ENCODE data around the gene GP1BB. TPM values are rescaled to one million over a fixed set of nuclear protein-coding genes. Genes with fewer than 3 reads are reported as not detected.
"Not testable (repeated sequence)": the region's sequence is repeated elsewhere in the genome, so short reads cannot be mapped to it uniquely, and the experiment has no call there.

The GP1BB gene
- polyA plus RNA-seq, 1 donor, result 18.3 TPM

- no peak for DNase-seq (ENCODE audit: low read depth)
Measured at GRCh38 chr22:19714312-19715187, 8.8 kb upstream of the GP1BB start, which contains the start of gene SEPTIN5. TSS of gene SEPTIN5 (plus strand) at chr22:19714503. CDS start at chr22:19714589, 86 bp downstream.

- no peak for DNase-seq (ENCODE audit: low read depth)
Measured at GRCh38 chr22:19715188-19715930, 8.0 kb upstream of the GP1BB start.

DNA sequence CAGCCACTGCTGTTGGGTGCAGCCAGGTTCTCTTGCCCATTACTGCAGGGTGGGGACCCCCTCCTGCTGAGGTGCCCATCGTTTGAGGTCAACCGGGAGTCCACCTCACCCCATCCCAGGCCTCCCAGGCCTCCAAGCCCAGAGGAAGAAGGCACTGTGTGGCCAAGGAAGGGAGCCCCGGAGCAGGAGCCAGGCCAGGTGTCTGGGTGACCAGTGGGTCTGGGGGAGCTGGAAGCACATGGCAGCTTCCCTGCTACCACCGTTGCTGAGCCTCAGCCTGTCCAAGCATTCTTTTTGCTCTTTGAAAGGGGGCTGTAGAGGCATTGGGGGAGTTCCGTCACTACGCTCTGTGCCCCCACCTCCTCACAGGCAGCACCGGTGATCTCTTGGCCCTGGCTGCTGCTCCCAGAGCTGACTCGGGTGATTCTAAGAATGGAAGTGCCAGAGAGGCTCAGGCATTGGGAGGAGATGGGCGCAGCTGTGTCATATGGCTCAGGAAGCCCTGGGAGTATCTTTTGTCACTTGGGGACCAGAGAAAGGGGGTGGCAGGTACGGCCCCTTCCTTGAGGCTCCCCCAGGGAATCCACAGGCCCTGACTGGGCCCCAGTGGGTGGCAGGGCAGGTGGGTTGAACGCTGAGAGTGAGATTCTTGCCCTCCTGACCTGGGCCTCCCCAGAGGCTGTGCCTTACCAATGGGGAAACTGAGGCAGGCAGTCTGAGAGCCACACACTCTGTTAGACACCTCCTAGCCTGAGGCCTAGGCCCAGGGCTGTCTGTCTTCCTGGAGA lies 7.1 kb upstream of the GP1BB start:
- no peak for DNase-seq (ENCODE audit: low read depth)

DNA sequence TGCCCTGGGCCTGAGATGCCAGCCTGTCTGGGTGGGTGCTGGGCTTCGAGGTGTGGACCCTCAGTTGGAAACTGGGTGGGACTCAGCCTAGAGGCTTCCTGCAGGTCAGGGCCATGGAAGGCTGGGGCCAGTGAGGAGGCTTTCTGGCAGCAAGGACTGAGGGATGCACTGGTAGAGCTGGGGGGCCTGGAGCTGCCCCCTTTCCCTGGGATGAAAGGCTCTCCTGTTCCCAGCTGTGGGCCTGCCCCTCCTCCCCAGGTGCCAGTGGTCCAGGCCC lies 6.6 kb upstream of the GP1BB start:
- no peak for DNase-seq (ENCODE audit: low read depth)

DNA sequence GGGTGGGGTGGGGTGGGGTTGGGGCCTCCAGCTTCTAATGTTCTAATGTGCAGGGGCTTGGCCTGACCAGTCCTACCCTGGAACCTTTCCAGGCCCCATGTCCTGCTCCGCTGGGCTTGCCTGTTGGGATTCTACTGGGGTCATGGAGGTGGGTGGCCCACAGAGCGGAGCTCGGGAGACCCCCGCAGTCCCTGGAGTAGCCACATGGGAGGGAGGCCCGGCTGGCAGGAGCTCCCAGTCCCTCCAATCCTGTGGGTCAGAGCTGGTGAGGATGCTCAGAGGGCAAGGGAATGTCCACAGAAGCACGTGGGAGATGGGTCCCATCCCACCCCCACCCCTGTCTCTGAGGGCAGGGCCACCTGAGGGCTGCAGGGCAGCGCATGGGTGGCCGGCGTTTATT lies 6.2 kb upstream of the GP1BB start:
- DNase-seq (ENCODE audit: low read depth), result no peak

GRCh38 chr22:19717691-19718455 lies 5.5 kb upstream of the GP1BB start:
- no peak for DNase-seq (ENCODE audit: low read depth)

- DNase-seq (ENCODE audit: low read depth), result no peak
Measured at GRCh38 chr22:19718456-19719049, 4.8 kb upstream of the GP1BB start.

- no peak for DNase-seq (ENCODE audit: low read depth)
Measured at GRCh38 chr22:19719050-19719482, 4.3 kb upstream of the GP1BB start.

DNA sequence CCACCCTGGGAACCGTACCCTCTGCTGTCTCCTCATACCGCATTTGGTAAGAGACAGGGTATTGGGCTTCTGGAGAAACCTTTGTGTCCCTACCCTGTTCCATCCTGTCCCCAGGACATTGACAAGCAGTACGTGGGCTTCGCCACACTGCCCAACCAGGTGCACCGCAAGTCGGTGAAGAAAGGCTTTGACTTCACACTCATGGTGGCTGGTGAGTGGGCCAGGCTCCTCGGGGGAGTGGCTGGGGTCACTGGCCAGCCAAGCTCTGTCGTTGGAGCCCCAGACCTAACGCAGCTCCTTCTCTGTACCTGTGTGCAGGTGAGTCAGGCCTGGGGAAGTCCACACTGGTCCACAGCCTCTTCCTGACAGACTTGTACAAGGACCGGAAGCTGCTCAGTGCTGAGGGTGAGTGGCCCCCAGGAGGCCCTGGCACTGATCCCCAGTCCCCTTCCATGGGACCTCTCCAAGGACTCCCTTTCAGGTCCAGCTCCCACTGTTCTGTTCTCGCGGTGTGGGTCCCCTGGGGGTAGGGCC lies 3.8 kb upstream of the GP1BB start:
- no peak for DNase-seq (ENCODE audit: low read depth)

DNA sequence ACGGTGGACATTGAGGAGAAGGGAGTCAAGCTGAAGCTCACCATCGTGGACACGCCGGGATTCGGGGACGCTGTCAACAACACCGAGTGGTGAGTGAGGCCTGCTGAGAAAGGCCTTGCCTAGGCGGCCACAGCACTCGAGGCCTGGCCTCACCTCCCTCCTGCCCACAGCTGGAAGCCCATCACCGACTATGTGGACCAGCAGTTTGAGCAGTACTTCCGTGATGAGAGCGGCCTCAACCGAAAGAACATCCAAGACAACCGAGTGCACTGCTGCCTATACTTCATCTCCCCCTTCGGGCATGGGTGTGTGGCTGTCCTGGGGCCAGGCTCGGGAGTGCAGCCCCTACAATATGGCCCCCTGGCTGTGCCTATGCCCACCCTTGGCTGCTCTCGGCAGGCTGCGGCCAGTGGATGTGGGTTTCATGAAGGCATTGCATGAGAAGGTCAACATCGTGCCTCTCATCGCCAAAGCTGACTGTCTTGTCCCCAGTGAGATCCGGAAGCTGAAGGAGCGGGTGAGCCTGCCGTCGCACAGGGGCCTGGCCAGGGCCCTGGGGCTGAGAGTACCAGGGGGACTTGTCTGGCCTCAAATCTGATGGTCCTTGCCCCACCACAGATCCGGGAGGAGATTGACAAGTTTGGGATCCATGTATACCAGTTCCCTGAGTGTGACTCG lies 3.0 kb upstream of the GP1BB start:
- no peak for DNase-seq (ENCODE audit: low read depth)

- DNase-seq (ENCODE audit: low read depth), result no peak
Measured at GRCh38 chr22:19720999-19721329, 2.4 kb upstream of the GP1BB start.

GRCh38 chr22:19721330-19722177 lies 1.8 kb upstream of the GP1BB start:
- no peak for DNase-seq (ENCODE audit: low read depth)

DNA sequence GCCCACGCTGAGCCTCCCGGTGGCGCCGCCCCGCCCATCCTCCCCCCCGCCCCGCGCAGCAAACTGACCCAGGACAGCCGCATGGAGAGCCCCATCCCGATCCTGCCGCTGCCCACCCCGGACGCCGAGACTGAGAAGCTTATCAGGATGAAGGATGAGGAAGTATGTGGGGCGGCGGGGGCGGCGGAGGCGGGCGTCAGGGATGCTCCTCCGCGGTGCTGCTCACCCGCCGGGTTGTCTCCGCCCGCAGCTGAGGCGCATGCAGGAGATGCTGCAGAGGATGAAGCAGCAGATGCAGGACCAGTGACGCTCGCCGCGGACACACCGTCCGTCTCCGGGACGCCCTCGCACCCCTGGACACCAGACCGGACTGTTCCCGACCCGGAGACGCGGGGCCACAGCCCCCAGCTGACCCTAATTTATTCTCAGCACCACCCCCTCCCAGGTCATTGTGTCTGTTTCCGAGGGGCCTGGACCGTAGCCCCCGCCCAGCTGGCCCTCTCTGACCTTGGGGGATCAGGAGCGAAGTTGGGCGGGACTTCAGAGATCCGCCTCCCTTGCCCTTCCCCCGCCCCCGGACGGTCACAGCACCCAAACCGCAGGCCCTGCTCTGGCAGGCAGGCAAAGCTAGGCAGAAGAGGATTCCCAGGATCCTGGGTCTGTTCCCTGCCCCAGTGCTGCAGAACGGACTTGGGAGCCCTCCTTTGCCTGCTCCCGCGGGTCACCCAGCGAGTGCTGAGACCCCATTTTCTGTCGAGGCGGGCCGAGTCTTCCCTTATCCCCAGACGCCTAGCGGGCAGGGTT lies 959 bp upstream of the GP1BB start:
- no peak for DNase-seq (ENCODE audit: low read depth)

GRCh38 chr22:19722982-19723231 lies 432 bp upstream of the GP1BB start:
- no peak for DNase-seq (ENCODE audit: low read depth)

GRCh38 chr22:19723983-19724827 lies 866 bp downstream of the GP1BB start:
- no peak for DNase-seq (ENCODE audit: low read depth)

GRCh38 chr22:19724927-19725661 lies 1.8 kb downstream of the GP1BB start:
- DNase-seq (ENCODE audit: low read depth), result no peak

DNA sequence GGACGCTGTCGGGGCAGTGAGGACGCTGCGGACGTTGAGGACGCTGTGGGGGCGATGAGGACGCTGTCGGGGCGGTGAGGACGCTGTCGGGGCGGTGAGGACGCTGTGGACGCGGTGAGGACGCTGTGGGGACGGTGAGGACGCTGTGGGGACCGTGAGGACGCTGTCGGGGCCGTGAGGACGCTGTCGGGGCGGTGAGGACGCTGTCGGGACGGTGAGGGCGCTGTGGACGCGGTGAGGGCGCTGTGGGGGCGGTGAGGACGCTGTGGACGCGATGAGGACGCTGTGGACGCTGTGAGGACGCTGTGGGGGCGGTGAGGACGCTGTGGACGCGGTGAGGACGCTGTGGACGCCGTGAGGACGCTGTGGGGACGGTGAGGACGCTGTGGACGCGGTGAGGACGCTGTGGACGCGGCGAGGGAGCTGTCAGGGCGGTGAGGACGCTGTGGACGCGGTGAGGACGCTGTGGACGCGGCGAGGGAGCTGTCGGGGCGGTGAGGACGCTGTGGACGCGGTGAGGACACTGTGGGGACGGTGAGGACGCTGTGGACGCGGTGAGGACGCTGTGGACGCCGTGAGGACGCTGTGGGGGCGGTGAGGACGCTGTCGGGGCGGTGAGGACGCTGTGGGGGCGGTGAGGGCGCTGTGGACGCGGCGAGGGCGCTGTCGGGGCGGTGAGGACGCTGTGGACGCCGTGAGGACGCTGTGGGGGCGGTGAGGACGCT lies 2.9 kb downstream of the GP1BB start:
- DNase-seq (ENCODE audit: low read depth), result not testable (repeated sequence)
